Measurements from ENCODE around the gene CEBPA. TPM values are rescaled to one million over a fixed set of nuclear protein-coding genes. Genes with fewer than 3 reads are reported as not detected.

CEBPA gene
- total RNA-seq, 1 donor from 2014 or later, result 8.5 TPM

DNA sequence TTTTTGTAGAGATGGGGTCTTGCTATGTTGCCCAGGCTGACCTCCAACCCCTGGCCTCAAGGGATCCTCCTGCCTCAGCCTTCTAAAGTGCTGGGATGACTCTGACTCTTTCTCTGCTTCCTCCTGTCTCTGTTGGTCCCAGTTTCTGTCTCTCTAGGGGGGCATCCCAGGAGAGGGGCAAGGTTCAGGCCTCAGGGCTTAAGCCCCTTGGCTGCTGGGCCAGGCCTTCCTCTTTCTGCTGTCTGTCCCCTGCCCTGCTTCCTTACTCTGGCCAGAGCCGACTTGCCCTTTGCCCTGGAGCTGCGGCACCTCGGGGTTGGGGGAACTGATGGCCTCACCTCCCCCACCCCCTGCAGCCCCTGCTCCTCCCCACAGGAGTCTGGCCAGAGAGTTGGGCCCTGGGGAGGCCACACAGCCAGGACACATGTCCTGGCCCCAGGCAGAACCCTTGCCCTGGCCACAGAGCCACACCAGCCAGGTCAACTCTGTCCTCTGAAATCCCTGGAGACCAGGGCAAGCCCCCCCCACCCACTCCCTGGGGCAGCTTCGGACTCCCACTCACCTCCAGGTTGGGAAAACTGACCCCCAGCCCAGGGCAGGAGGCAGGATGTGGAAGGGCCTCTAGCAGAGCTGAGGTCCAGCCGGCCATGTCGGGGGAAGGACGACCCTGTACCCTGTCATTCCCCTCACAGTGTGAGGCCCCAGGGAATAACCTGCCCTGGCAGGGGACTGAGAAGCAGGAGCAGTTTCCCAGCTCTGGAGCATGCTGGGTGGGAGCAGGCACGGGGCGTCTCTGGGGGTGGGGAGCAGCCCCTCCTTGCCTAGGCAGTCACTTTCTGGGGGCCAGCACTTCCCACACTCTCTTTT is 23.7 kb downstream of the CEBPA start:
- no peaks in the 10 kb centered on the region for H3K27me3 Mint-ChIP-seq (ENCODE audit: low read depth)
- no peak overlapping the region for H3K4me3 Mint-ChIP-seq
- H3K9me3 Mint-ChIP-seq, result no peaks in the 10 kb centered on the region
- TF ChIP-seq, protein P1, sequence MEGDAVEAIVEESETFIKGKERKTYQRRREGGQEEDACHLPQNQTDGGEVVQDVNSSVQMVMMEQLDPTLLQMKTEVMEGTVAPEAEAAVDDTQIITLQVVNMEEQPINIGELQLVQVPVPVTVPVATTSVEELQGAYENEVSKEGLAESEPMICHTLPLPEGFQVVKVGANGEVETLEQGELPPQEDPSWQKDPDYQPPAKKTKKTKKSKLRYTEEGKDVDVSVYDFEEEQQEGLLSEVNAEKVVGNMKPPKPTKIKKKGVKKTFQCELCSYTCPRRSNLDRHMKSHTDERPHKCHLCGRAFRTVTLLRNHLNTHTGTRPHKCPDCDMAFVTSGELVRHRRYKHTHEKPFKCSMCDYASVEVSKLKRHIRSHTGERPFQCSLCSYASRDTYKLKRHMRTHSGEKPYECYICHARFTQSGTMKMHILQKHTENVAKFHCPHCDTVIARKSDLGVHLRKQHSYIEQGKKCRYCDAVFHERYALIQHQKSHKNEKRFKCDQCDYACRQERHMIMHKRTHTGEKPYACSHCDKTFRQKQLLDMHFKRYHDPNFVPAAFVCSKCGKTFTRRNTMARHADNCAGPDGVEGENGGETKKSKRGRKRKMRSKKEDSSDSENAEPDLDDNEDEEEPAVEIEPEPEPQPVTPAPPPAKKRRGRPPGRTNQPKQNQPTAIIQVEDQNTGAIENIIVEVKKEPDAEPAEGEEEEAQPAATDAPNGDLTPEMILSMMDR (IDR thresholded peaks at IDR 0.05; ENCODE audit: unreplicated experiment), result no peak
- H3K4me1 Mint-ChIP-seq, result peaks cover 10% of the 10 kb centered on the region
- H3K36me3 Mint-ChIP-seq, result no peaks in the 10 kb centered on the region
- no peak for DNase-seq (ENCODE audit: low spot score in 2 of 2, unreplicated experiment in 2 of 2)
- no peak overlapping the region for H3K27ac Mint-ChIP-seq

GRCh38 chr19:33278023-33278402 is 24.3 kb downstream of the CEBPA start:
- TF ChIP-seq, protein P1 (IDR thresholded peaks at IDR 0.05; ENCODE audit: unreplicated experiment), result no peak
- Mint-ChIP-seq H3K9me3 (no peaks in the 10 kb centered on the region), H3K4me3 (no peak overlapping the region), H3K27ac (no peak overlapping the region), H3K4me1 (peaks cover 13% of the 10 kb centered on the region), H3K27me3 (ENCODE audit: low read depth) (no peaks in the 10 kb centered on the region), H3K36me3 (no peaks in the 10 kb centered on the region)
- DNase-seq (ENCODE audit: low spot score in 2 of 2, unreplicated experiment in 2 of 2), result no peak

GRCh38 chr19:33277434-33277833 is 24.9 kb downstream of the CEBPA start:
- TF ChIP-seq, protein P1 (IDR thresholded peaks at IDR 0.05; ENCODE audit: unreplicated experiment), result no peak
- H3K9me3 Mint-ChIP-seq, result no peaks in the 10 kb centered on the region
- H3K27me3 Mint-ChIP-seq (ENCODE audit: low read depth), result no peaks in the 10 kb centered on the region
- no peak overlapping the region for H3K27ac Mint-ChIP-seq
- no peaks in the 10 kb centered on the region for H3K36me3 Mint-ChIP-seq
- no peak overlapping the region for H3K4me3 Mint-ChIP-seq
- no peak for DNase-seq (ENCODE audit: low spot score in 2 of 2, unreplicated experiment in 2 of 2)
- peaks cover 15% of the 10 kb centered on the region for H3K4me1 Mint-ChIP-seq

DNA sequence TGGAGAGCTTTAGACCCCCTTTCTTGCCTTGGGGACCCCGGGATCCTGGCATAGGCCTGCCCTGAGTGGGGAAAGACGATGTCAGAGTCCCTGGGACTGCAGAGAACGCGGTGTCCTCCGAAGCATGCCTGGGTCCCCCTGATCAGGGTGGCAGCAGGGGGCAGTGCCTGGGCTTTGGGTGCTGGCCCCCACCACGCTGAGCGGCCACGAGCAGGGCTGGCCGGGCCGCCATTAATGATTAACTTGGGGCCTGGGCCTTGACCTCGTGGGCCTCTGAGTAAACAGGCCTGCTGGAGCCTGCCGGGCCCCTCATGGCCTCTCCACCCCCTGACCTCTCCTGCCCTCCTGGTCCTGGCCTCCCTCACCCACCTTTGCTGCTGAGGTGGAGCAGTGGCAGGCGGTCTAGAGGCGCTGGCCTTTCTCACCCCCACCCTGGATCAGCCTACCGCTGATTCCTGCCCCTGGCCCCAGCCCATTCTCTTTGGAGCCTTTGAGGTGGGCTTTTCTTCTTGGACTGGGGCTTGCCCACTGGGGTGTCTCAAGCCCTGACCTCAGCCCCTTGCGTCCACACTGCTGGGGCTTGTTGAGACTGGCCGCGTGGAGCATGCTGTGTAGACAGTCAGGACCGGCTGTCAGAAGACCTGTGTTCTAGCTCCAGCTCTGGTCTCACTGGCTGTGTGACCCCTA is 26.3 kb downstream of the CEBPA start:
- no peaks in the 10 kb centered on the region for H3K27me3 Mint-ChIP-seq (ENCODE audit: low read depth)
- H3K4me1 Mint-ChIP-seq, result peaks cover 12% of the 10 kb centered on the region
- TF ChIP-seq, protein P1 (IDR thresholded peaks at IDR 0.05; ENCODE audit: unreplicated experiment), result no peak
- DNase-seq (ENCODE audit: low spot score in 2 of 2, unreplicated experiment in 2 of 2), result no peak
- no peaks in the 10 kb centered on the region for H3K9me3 Mint-ChIP-seq
- H3K36me3 Mint-ChIP-seq, result no peaks in the 10 kb centered on the region
- no peak overlapping the region for H3K4me3 Mint-ChIP-seq
- no peak overlapping the region for H3K27ac Mint-ChIP-seq

GRCh38 chr19:33275559-33275932 is 26.8 kb downstream of the CEBPA start:
- TF ChIP-seq, protein P1 (IDR thresholded peaks at IDR 0.05; ENCODE audit: unreplicated experiment), result no peak
- Mint-ChIP-seq H3K36me3 (no peaks in the 10 kb centered on the region), H3K27me3 (ENCODE audit: low read depth) (no peaks in the 10 kb centered on the region), H3K4me1 (peaks cover 12% of the 10 kb centered on the region), H3K4me3 (no peak overlapping the region), H3K27ac (no peak overlapping the region), H3K9me3 (no peaks in the 10 kb centered on the region)
- DNase-seq (ENCODE audit: low spot score in 2 of 2, unreplicated experiment in 2 of 2), result no peak
